ENCODE results near the gene HOXD9.

- peak; percentile 98 for TF ChIP-seq CTCF (conservative IDR thresholded peaks at IDR 0.05)
- no peak for TF ChIP-seq EZH2 (IDR thresholded peaks at IDR 0.05; ENCODE audit: low read depth)
These were observed 25.3 kb upstream of the HOXD9 start for GRCh38 chr2:176096986-176097819.

Data from PC-9 (cell line).